GM19438 (cell line): Measurements from ENCODE around the gene POLR3E.

Source experiments
- ATAC-seq: cut with Tn5 transposase; IDR thresholded peaks from one replicate; pipeline ENCODE4 v1.9.1; 2021; ENCODE audit warnings: low read depth; ENCODE audit not compliant: unreplicated experiment

Gene POLR3E

DNA sequence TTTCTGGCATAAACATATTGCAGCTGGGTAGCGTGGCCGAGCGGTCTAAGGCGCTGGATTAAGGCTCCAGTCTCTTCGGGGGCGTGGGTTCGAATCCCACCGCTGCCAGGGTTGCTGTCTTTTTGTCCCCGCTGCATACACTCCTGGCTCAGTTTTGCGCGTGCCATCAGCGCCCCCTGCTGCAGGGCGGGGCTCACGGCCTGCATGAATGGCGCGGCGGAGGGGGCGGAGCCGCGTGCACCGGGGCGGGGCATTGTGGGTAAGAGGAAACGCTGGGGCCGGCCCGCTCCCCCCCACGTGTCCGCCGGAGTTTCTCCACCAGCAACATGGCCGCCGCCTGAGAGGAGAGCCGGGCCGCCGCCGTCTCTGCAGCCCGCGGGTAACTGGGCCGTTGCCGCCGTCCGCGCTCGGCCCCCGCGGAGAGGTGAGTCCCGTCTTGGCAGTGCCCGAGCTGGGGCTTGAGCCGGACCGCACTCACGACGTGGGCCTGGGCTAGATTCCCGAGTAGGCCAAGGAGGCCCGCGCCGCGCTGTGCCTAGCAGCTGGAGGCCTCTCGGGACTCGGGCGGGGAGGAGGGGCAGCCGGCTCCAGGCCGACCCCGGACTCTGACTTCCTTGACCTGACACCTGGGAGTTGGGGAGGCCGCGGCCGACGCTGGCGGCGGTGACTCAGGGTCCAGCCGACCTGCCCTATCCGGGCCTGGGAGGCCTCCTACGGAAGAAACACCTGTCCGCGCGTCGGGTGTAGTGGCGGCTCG is at the start of gene POLR3E:
Gene POLR3E, plus strand, starts transcription at position 296 of the 757 bp plus-strand sequence. CDS start 5,560 bp downstream, outside the sequence.
- ATAC-seq = peak; percentile 81

DNA sequence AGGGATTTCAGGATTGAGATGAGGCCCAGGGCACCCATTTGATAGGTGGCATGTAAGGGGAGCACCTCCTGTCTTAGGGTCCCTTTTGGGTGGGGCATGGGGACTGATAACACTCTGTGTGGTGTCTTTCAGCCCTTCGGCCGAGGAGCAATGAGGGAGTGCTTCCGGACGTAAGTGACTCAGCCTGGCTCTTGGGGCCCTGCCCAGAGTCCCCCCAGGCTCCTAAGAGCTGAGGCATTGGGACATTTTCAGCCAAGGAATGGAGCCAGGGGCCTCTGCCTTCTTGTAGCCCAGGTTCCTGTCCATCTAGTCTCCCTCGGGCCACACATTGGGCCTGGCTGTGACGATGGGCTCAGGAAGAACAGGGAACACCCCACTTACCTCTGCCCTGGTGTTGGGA is 46.7 kb upstream of the POLR3E start:
- ATAC-seq = no peak

DNA sequence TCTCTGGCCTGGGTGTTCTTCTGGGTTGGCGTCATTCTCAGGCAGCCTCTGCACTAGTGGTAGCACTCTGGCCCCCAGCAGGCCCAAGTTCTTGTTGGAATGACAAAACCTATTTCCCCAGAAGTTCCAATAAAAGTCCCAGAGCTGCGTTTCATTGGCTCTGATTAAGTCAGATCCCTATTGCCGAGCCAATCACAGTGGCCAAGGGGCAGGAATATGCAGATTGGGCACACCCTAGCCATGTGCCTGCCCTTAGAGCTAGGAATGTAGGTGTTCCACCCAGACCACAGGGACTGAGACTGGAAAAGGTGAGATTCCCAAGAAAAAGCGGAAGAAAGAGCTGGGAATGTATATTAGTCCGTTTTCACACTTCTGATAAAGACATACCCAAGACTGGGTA is 44.9 kb upstream of the POLR3E start:
- ATAC-seq = no peak

DNA sequence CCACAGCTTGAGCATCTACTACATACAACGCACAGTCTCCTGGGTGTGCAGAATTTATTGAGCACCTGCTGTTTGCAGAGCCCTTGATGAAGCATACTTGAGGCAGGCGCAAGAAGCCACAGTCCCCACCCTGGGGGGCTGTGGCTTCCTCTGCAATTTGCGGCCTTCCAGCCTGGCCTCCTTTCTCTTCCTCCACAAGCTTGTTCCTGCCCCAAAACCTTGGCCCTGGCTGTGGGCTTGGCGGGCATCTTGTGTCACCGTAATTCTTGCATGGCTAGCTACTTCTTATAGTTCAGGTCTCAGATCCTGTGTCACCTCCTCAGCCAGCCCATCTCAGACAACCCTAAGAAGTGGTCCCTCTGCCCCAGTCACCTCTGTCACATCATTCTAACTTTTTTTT is 43.9 kb upstream of the POLR3E start:
- no peak for ATAC-seq

DNA sequence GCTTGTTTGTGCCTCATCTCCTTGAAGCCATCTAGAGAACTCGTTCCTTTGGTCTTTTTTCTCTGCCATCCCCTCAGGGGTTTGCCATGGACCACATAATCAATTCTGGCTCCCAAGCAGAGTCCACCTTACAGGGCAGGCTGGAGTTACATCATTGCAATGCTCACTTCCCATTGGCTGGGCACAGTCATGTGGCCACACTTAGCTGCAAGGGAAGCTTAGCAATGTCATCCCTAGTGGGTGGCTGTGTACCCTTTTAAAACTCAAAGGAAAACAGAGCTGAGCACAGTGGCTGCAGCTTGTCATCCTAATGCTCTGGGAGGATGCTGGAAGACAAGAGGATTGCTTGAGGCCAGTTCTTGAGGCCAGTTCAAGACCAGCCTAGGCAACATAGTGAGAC is 41.9 kb upstream of the POLR3E start:
- ATAC-seq = no peak

GRCh38 chr16:22257440-22257839 is 39.8 kb upstream of the POLR3E start:
- ATAC-seq = no peak

DNA sequence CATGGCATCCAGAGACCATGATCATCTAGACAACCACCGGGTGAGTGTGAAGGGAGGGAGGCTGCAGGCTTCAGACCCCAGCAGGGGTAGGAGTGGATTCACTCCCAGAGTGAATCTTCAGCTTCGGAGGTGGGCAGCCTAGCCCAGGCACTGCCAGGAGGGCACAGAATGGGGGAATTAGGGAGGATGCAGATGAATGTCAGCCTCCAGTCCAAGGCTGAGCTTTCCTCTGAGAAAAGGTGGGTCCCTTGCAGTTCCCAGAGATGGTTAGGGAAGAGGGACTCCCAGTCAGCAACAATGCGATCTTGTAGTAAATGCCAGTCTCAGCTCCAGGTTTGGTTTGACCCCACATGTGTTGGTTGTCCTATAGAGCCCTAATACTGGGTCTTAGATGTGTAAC is 36.7 kb upstream of the POLR3E start:
- ATAC-seq = no peak

GRCh38 chr16:22262460-22262859 is 34.7 kb upstream of the POLR3E start:
- ATAC-seq = no peak

DNA sequence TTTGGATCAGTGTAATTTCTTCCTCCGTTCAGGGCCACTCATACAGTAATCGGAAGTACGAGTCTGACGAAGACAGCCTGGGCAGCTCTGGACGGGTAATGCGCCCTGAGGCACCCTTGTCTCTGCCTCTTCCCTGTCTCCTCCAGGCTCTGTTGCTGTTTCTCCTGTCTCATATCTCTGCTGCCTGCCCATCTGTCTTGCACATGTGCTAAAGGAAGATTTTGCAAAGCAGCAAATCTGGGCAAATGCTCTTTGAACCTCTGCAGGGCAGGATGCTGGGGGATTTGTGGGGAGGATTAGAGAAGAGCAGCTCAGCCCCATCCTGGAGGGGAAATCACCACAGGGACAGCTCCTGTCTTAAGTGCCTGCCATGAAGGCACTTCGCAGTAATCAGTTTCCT is 32.4 kb upstream of the POLR3E start:
- no peak for ATAC-seq

- no peak for ATAC-seq
Observed at GRCh38 chr16:22265351-22265750, 31.9 kb upstream of the POLR3E start.

DNA sequence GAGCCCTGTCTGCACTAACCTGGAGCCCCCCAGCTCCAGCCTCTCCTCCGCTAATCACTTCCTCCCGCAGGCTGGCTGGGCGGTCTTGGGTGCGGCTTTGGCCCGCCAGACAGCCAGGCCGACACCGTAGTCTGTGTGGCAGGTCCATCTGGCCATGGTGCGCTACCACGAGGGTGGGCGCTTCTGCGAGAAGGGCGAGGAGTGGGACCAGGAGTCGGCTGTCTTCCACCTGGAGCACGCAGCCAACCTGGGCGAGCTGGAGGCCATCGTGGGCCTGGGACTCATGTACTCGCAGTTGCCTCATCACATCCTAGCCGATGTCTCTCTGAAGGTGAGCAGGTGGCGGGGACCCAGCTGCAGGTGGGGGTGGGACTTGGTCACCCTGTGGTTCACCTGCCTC is 30.7 kb upstream of the POLR3E start:
- no peak for ATAC-seq

GRCh38 chr16:22267764-22268163 is 29.4 kb upstream of the POLR3E start:
- ATAC-seq = no peak

DNA sequence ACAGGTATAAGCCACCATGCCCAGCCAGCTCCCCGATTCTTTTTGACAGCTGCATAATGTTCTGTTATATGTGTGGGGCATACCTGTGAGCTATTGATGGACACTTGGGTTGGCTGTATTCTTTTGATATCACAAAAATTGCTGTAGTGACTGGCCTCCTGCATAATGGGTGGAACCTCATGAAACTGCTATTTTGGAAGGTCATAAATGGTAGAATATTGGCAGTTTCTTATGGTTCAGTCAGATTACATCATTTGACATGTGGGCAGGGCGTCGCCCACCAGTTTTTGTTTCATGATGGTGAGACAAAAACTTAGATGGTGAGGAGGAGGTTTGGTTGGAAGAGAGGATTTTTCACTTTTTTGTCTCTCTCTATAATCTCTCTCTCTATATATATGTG is 26.7 kb upstream of the POLR3E start:
- ATAC-seq = no peak

GRCh38 chr16:22272870-22273650 is 24.1 kb upstream of the POLR3E start:
- ATAC-seq = no peak

DNA sequence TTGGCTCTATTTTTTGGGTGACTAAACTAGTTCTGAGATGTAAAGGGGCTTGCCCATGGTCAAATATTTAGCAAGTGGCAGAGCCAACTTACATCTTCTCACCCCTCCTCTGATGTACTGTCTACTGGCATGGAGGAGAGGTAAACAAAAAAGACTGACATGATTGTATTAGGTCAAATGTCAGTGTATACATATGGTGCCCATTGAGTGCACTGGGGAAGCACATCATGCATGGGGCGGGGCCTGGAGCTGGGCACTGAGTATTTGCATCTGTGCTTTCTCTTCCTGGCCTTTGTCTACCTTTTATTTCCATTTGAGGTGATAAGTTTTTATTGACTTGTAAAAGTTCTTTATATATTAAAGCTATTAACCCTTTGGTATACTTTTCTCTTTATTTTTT is 22.3 kb upstream of the POLR3E start:
- no peak for ATAC-seq

GRCh38 chr16:22278441-22279230 is 18.6 kb upstream of the POLR3E start:
- ATAC-seq = no peak

- no peak for ATAC-seq
Observed at GRCh38 chr16:22282254-22282892, 14.8 kb upstream of the POLR3E start.

DNA sequence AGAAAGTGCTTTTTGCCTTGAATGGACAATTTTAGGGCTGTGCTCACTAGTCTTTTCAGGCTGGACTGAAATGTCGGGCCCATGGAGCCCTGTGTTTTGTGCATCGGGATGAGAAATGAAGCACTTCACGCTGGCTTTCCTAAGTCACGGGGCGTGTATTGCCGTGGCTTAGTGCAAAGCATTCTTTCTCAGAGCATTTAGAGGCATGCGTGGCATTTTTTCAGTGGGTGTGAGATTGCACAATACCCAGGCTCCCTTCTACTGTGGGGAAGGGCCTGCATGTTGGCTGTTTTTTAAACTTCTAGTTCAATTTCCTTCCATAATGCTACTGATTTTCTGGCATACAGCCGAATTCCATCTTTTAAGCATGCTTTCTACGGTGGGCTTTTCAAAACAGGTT is 12.6 kb upstream of the POLR3E start:
- ATAC-seq = no peak

DNA sequence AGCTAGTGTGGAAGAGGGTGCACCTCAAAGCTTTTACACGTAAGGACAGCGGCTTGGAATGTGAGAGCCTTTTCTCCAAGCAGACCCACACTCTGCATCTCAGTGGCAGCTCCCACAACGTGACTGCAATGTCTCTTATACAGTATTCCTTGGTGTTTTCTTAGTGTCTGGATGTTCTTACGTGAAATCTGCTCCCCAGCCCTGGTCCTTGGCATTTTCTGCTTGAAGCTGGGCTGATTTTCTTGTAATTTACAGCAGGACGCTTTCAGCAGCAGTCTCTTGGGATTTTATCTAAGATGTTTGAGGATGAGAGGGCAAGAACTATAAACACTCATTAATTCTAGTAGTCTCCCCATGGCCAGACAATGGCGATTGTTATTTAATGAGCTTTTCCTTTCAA is 12.1 kb upstream of the POLR3E start:
- no peak for ATAC-seq

DNA sequence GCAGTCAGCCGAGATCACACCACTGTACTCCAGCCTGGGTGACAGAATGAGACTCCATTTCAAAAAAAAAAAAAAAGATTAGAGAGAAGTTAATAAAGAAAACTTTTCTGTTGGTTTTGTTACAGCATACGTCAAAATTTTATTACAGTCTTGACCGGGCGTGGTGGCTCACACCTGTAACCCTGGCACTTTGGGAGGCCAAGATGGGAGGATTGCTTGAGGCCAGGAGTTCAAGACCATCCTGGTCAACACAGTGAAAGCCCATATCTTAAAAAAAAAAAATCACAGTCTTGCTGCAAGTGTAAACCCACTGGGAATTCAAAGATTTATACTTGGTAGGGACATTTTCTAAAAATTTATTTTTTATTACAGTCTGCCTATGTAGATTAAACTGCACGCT is 6.2 kb upstream of the POLR3E start:
- no peak for ATAC-seq

GRCh38 chr16:22291860-22292318 is 5.3 kb upstream of the POLR3E start:
- ATAC-seq = no peak
